Limb (tissue), 2 donors: Measurements from ENCODE around the gene GRIP2.

Experiments
- DNase-seq, 2 donors: peaks; one replicate each; pipeline ENCODE4 v3.0.0-alpha.2; 2016; ENCODE audit errors: extremely low spot score in 2 of 2

Gene GRIP2

DNA sequence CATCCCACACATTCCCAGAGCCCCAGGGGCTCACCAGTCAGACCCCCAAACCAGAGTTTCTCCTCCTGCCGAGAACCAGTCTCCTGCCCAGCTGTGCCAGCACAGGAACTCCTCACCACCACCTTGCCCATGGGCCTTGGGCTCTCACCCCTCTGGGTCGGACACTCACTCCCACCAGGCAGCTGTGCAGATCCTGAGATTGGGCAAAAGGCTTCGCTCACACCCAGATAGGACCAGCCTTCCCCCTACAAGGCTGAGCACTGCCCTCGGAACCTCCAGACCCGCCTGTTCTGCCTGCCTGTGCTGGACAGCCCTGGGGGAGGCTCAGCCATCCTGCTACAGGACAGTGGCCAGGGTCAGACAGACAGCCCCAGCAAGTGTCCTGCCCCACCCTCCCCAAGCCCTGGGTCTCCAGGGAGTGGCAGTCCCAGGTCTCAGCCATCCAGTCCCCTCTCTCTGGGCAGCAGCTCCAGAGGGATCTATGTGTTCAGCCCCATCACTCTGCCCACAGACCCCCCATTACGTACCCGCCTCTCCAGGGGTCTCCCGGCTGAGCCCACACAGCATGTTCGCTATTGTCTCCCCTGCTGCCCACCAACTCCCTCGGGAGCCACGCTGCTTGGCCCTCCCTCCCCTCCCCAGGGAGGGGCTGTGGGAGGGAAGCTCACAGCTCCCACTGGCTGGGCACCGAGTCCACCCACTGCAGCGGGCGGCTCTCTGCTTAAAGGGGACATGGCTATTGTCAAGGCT lies at the start of gene GRIP2:
GRIP2 (minus strand) TSS at position 601 of the 750 bp plus-strand sequence; CDS start at position 567, 34 bp downstream.
- DNase-seq = no peak

- no peak for DNase-seq
Measured at GRCh38 chr3:14588425-14589112, 48.4 kb upstream of the GRIP2 start.

GRCh38 chr3:14587740-14588360 lies 47.7 kb upstream of the GRIP2 start:
- DNase-seq = no peak

DNA sequence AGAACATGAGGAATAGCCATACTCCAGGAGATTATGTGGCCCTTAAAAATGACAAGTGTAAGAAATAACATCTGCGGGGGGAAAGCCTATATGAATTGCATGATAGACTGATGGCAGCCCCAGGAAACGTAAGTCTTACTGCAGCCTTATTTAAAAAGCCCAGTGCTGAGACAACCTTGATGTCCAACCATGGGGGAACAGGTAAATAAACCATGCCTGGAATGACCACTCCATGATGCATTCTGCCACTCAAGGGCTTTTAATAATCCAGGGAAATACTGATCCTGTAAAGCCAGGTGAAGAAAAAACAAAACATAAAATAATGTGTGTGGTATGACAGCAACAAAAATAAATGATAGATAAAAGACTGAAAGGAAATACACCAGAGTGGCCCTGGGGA lies 46.5 kb upstream of the GRIP2 start:
- DNase-seq = no peak

DNA sequence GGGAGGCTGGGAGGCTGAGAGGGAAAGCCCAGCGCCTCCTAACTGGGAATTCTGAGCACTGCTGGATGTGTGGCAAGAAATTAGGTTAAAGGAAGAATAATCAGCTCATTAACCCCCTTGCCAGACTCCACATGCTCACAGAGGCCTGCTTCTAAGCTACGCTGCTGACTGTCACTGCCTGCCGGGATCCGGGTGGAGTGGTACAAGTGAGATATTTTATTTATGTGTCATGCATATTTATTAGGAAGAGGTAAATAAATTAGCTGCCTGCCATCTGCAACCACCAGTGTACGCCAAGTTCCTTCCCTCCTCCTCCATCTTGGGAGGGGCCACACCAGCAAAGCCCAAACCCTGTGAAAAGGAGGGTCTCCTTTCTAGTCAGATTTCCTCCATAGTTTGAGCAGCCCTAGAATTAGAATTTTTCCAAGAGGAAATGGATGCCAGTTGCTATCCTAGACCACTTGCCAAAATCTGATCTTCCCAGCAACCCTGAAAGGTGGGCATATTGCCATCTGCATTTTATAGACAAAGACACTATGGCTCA lies 43.5 kb upstream of the GRIP2 start:
- DNase-seq = no peak

DNA sequence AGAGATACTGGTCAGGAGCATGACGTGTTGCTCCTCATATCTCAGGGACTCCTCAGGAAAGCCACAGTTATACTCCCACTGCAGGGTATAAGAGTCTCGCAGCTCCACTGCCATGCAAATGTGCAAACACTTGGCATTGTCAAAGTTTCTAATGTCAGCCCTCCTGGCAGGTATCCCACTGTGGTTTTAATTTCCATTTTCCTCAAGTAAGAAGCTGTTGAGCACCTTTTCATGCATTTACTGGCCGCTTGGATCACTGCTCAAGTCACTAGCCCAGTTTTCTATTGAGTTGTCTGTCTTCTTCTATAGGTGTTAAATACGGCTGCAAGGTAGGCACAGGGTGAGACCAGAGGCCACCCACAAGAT lies 41.9 kb upstream of the GRIP2 start:
- no peak for DNase-seq

DNA sequence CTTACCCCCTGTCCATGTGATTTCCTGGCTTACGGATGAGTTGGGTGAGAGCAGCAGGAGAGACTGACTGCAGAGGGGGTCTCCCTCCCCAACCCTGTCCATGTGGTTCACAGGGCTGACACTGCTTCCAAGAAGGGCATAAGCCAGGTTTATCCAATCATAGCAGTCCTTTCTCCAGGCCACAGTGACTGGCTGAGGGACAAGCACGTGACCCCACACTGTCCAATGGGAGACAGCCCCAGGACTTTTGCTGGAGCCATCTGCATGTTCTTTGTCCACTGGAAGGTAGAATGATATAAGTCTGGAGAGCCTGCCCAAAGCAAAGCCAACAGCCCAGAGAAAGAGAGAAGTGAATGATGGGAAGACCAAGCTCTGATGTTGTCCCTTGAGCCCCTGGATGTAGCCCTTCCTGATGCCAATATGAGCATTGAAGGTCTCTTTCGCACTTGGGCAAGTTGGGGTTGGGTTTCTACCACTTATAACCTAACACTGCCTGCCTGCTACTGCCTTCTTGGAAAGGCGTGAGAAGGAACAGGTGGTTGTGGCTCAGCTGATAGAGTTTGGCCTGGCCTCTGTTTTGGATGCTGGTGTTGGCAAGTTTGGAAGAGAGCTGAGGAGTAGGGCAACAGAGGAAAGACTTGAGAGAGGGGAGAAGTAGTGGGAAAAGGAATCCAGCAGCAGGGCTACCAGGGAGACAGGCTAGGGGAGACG lies 41.3 kb upstream of the GRIP2 start:
- no peak for DNase-seq

DNA sequence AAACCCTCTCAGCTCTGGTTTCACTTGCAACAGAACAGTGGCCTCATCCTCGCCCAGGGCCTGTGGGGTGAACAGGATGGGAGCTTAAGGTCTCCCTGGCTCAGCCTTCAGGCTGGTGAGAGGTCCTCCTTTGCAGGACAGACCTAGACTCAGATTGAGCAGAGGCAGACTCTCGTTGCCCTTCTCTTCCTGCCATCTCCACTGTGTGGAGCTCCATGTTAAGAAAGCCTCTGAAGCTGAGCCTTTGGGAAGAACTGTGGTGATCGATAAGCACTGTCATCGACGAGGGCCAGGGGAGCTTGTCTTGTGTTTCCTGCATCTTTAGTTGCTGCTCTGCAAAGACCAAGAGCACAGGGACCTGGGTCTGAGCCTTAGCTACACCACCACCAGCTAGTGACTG lies 37.8 kb upstream of the GRIP2 start:
- no peak for DNase-seq

DNA sequence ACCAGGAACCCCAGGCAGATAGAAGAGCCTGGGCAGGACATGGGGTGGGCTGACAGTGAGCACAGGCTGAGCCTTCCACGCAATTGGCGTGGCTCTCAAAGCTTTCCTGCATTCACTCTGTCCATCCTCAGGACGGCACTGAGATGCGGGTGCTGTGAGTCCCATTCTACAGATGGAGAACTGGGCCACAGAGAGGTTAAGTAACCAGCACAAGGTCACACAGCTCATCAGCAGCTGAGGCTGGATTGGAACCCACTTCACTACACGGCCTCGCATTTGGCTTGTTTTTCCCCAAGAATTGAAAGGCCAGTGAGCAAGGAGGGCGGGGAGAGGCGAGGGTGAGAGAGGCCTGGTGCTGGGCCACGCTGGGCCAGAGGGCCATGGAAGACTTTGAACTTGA lies 36.0 kb upstream of the GRIP2 start:
- no peak for DNase-seq

- DNase-seq = no peak
Measured at GRCh38 chr3:14574183-14574582, 34.0 kb upstream of the GRIP2 start.

GRCh38 chr3:14573706-14574105 lies 33.6 kb upstream of the GRIP2 start:
- DNase-seq = no peak

- DNase-seq = no peak
Measured at GRCh38 chr3:14570864-14571263, 30.7 kb upstream of the GRIP2 start.

GRCh38 chr3:14570089-14570488 lies 29.9 kb upstream of the GRIP2 start:
- DNase-seq = no peak

DNA sequence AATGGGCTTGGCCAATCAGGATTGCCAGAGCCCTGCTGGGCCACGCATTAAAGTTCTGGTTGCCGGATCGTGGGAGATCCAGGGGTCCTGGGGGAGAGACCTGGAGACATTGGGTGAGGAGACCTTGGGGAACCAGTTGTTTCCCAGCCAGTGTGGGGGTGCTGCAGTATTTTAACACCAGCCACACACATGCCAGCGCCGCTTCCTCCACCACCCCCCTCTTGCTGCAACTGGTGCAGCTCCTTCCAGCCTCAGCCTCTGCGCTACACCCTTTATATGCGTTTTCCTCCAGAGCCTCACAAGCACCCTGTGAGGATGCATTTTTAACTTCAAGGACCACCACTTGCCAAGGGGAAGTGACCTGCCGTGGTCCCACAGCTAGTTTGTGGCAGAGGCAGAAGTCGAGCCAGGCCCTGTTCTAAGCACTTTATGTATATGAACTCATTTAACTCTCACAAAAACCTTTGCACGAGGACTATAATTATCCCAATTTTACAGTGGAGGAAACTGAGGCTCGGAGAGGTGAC lies 29.4 kb upstream of the GRIP2 start:
- DNase-seq = no peak

DNA sequence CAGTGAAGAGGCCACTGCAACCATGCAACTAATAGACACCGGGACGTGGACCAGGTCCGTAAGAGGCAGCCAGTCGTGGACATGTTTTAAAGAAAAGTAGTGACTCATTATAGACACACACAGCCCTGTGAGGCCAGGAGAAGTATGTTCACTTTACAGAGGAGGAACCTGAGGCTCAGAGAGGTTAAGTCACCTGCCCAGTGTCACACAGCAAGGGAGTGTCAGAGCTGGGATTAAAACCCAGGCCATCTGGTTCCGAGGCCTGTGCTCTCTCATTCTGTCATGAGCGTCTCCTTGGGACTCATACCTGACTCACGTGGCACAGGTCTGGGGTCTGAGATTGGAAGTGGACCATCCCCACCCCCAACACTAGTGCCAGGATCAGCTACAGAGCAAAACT lies 28.1 kb upstream of the GRIP2 start:
- no peak for DNase-seq

- no peak for DNase-seq
Measured at GRCh38 chr3:14566812-14567211, 26.7 kb upstream of the GRIP2 start.

DNA sequence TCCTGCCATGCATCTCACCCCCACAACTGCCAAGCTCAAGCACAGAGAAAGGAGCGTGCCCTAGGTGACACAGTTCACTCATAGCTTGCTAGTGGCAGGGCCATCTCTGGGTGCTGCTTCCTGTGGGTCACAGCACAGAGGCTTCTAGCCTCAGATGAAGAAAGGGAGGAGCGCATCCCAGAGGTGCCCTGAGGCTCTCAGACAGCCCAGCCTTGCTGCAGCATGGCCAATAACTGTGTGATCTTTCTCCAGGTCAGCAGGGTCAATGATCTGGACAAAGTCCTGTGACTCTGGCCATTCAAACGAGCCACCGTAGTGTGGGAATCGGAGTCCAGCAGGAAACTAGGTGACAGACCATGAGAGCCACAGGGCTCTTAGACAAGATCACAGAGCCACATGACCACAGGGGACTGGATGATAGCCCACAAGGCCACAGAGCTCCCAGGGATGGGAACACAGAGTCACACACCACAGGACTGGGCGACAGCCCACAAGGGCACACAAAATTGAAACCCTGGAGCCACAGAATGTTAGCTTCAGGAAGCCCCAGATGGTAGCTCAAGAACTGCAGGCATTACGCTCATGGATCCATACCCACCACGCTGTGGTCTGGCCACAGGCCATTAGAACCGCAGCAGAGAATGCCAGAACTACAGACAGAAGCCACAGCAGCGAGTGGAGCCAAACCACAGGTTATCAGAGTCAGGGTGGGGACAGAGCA lies 25.9 kb upstream of the GRIP2 start:
- no peak for DNase-seq

- no peak for DNase-seq
Measured at GRCh38 chr3:14564741-14565140, 24.6 kb upstream of the GRIP2 start.

- no peak for DNase-seq
Measured at GRCh38 chr3:14563946-14564539, 23.9 kb upstream of the GRIP2 start.

DNA sequence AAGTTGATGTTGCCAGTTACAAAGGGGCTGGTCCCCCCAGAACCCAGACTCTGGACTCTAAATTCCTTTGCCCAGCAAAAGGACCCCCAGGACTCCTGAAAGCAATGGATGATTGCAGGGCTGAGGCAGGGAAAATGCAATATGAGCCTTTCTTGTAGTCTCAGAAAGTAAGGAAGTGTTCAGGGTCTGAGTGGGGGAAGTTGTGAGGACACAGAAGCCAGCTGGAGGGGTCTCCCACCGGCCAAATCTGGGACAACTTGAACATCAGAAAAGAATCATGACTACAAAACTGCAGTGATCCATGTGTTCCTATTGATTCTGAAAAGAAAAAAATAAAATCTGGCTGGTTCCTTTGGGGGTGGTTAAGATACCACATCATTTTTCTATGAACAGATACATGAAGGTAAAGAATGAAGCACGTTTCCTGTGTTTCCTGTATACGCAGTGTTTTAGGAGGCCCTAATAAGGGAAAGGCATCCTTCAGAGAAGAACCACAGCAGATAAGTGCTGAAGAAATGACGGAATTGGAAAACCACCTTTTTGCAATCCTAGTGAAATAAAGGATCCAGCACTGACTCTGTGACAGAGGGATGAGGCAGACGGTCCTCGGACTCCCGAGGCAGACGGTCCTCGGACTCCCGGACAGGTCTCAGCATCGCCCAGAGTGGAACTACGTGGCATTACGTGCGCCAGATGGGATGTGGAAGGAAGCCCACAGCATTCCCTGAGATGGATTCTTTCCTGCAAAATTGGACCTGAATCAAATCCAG lies 22.2 kb upstream of the GRIP2 start:
- DNase-seq = no peak
